GM12891 (cell line): ENCODE data around the gene MICAL3.

ENCODE experiments used
- POLR2A ChIP-seq: IDR thresholded peaks from 2 replicates; pipeline ENCODE4 v1.6.1; 2011; ENCODE audit warnings: low read depth, low read length, control low read depth
- SPI1 ChIP-seq: IDR thresholded peaks from 2 replicates; pipeline ENCODE4 v1.6.1; 2011; ENCODE audit warnings: low read depth, low read length, control low read depth
- TAF1 ChIP-seq: IDR thresholded peaks from 2 replicates; pipeline ENCODE4 v1.6.1; 2011; ENCODE audit warnings: low read depth, low read length, control low read depth

DNA sequence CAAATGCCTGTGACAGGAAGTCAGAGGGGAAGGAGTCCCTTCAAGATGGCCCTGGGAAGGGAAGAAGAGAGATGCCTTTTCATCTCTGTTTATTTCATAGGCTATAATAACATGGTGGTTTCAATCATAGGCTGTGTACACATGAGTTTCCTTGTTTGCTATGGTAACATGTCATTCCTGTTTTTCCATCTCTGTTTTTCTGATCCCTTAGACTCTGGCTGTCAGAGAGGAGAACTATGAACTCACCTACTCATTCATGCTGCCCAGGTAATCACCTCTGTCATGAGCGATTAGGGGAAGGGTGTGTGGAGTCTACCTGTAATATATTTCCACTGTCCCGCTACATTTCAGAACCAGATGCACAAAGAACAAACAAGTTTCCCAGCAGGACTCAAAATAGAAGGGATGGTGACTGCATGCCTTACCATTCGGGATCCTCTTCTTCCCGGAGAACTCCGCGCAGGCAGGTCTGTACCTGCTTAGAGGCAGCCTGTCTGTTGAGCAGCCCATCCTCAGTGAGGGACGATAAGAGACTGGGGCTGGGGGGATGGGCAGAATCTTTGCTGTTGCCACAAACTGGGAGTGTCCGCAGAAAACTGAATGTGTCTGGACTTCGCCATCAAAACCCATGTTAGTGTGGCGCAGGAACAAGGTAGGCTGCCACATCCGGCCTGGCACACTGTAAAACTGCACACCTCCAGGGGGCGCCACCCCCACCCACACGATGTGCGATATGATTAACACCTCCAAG is 46.4 kb upstream of the MICAL3 start:
- TF ChIP-seq TAF1 (no peak), POLR2A (no peak), SPI1 (no peak)
